PC-3 (cell line): ENCODE results near the gene C1orf185. TPM values are rescaled to one million over a fixed set of nuclear protein-coding genes. Genes with fewer than 3 reads are reported as not detected.
"Not testable (repeated sequence)": the region's sequence is repeated elsewhere in the genome, so short reads cannot be mapped to it uniquely, and the experiment has no call there.

Experiments
- ATAC-seq: fragments of 200-7000 bp; cut with Tn5 transposase; 2 replicates; pipeline ENCODE4 v1.9.1; 2020; ENCODE audit warnings: mild to moderate bottlenecking, moderate library complexity
- BruUV-seq: library from RNA; stranded (reverse); fragments of 400-500 nt; replicated peaks from 2 replicates; lab custom pipeline; 2021; lab: Mats Ljungman, UMichigan
- CTCF ChIA-PET: fragments of 300-600 bp; sonication (Branson Sonifier 250); formaldehyde crosslinking; loops from one replicate; lab custom pipeline; 2022; ENCODE audit warnings: antibody characterized with exemption; lab: Charles Lee
- POLR2A ChIA-PET: fragments of 300-600 bp; sonication (Branson Sonifier 250); formaldehyde crosslinking; loops from one replicate; lab custom pipeline; 2022; ENCODE audit warnings: antibody characterized with exemption; ENCODE audit not compliant: unreplicated experiment; lab: Charles Lee
- DNase-seq: peaks from one replicate; pipeline ENCODE4 v3.0.0-alpha.2; 2015
- H2AFZ ChIP-seq: fragments of 300-600 bp; sonication (generic); 2 replicates; pipeline ENCODE4 v1.6.0; 2016; ENCODE audit warnings: antibody characterized with exemption, low read length
- H3F3A ChIP-seq: fragments of 300-600 bp; sonication (generic); one replicate; pipeline ENCODE4 v1.6.0; 2017; ENCODE audit warnings: antibody characterized with exemption, low read length, control low read depth, mild to moderate bottlenecking; ENCODE audit not compliant: unreplicated experiment
- H3K27ac ChIP-seq: fragments of 300-600 bp; sonication (generic); 2 replicates; pipeline ENCODE4 v1.5.1; 2016; ENCODE audit warnings: mild to moderate bottlenecking, low read length
- H3K27me3 ChIP-seq: fragments of 300-600 bp; sonication (generic); 2 replicates; pipeline ENCODE4 v1.6.1; 2016; ENCODE audit warnings: low read length, mixed read lengths
- H3K36me3 ChIP-seq: fragments of 300-600 bp; sonication (generic); 2 replicates; pipeline ENCODE4 v1.6.1; 2016; ENCODE audit warnings: low read depth, mixed run types, low read length, mixed read lengths
- H3K4me1 ChIP-seq: fragments of 300-600 bp; sonication (generic); 2 replicates; pipeline ENCODE4 v1.5.1; 2016; ENCODE audit warnings: low read length; ENCODE audit not compliant: insufficient read depth
- H3K4me2 ChIP-seq: fragments of 300-600 bp; sonication (generic); 2 replicates; pipeline ENCODE4 v1.6.0; 2016; ENCODE audit warnings: low read length
- H3K4me3 ChIP-seq: fragments of 300-600 bp; sonication (generic); 2 replicates; pipeline ENCODE4 v1.5.1; 2016; ENCODE audit warnings: mild to moderate bottlenecking, low read length, mixed read lengths
- H3K79me2 ChIP-seq: fragments of 300-600 bp; sonication (generic); 2 replicates; pipeline ENCODE4 v1.6.1; 2017; ENCODE audit warnings: low read length, mixed read lengths
- H3K9ac ChIP-seq: fragments of 300-600 bp; sonication (generic); 2 replicates; pipeline ENCODE4 v1.6.0; 2016; ENCODE audit warnings: mild to moderate bottlenecking, low read length
- H3K9me2 ChIP-seq: fragments of 300-600 bp; sonication (generic); replicated peaks from 2 replicates; pipeline ENCODE4 v1.6.1; 2016; ENCODE audit warnings: mixed run types, low read length, mixed read lengths
- H3K9me3 ChIP-seq: fragments of 300-600 bp; sonication (generic); 2 replicates; pipeline ENCODE4 v1.6.1; 2016; ENCODE audit warnings: low read length, mixed read lengths
- H4K20me1 ChIP-seq: fragments of 300-600 bp; sonication (generic); 2 replicates; pipeline ENCODE4 v1.6.1; 2016; ENCODE audit warnings: low read length, mixed read lengths
- CTCF ChIP-seq: fragments of 300-600 bp; sonication (generic); conservative IDR thresholded peaks from 2 replicates; pipeline ENCODE4 v1.5.1; 2017; ENCODE audit warnings: antibody characterized with exemption, low read depth, mild to moderate bottlenecking, low read length
- EZH2 ChIP-seq: fragments of 300-600 bp; sonication (generic); IDR thresholded peaks from one replicate; pipeline ENCODE4 v1.6.1; 2017; ENCODE audit warnings: antibody characterized with exemption, mild to moderate bottlenecking, low read length; ENCODE audit not compliant: unreplicated experiment
- EZH2phosphoT487 ChIP-seq: fragments of 300-600 bp; sonication (generic); IDR thresholded peaks from 2 replicates; pipeline ENCODE4 v1.6.1; 2018; ENCODE audit warnings: mild to moderate bottlenecking, antibody characterized with exemption, low read length, borderline replicate concordance
- intact Hi-C: fragments of 100-400 bp; cut with micrococcal nuclease; formaldehyde crosslinking; loops from 2 replicates; pipeline ENCODE4 v1.9.0; 2023
- total RNA-seq: library from RNA; depleted of rRNA; stranded (reverse); fragments of >200 nt; gene quantifications from 2 replicates; pipeline ENCODE4 v1.2.3, GENCODE V29; 2014

The C1orf185 gene
- total RNA-seq, 1 experiment from 2014 or later = not detected

- H3K4me2 ChIP-seq = no peak overlapping the region
- H3K9me2 ChIP-seq = no peaks in the 10 kb centered on the region
- peak; percentile 93 for DNase-seq
- no peak overlapping the region for H3K9ac ChIP-seq
- H3K79me2 ChIP-seq = no peaks in the 10 kb centered on the region
- TF ChIP-seq EZH2 (no peak), EZH2phosphoT487 (no peak), CTCF (no peak)
- H3K9me3 ChIP-seq = no peaks in the 10 kb centered on the region
- 0 out of 2 replicates have a peak overlapping the region, but pooled peaks have one; percentile 23 for H3K27ac ChIP-seq
- POLR2A ChIA-PET = interaction anchor here (0.6 kb wide), 1 partner anchor 11 kb away, joined by 4 read pairs; no protein-coding TSS in a partner anchor
- peaks cover 21% of the 10 kb centered on the region for H3K4me1 ChIP-seq
- no peak overlapping the region for H2AFZ ChIP-seq
- H3K4me3 ChIP-seq = no peak overlapping the region
- no peaks in the 10 kb centered on the region for H3K27me3 ChIP-seq
- no peaks in the 10 kb centered on the region for H4K20me1 ChIP-seq
- CTCF ChIA-PET = no interaction called here
- intact Hi-C loops = loop anchor here (2.0 kb wide), 1 partner anchor 78 kb away; no protein-coding TSS in a partner anchor
- ATAC-seq = peak; percentile 91
- H3F3A ChIP-seq = peaks cover 3% of the 10 kb centered on the region
- BruUV-seq = no TSS peak
- H3K36me3 ChIP-seq = no peaks in the 10 kb centered on the region
Measured at GRCh38 chr1:51170342-51170741, 68.3 kb downstream of the C1orf185 start.

GRCh38 chr1:51172811-51173210, 70.8 kb downstream of the C1orf185 start:
- H3K27me3 ChIP-seq = no peaks in the 10 kb centered on the region
- DNase-seq = no peak
- ChIA-PET CTCF (no interaction called here), POLR2A (no interaction called here)
- intact Hi-C loops = no loop called here
- no peaks in the 10 kb centered on the region for H4K20me1 ChIP-seq
- no peaks in the 10 kb centered on the region for H3K79me2 ChIP-seq
- H3K4me1 ChIP-seq = peaks cover 6% of the 10 kb centered on the region
- H3K9me2 ChIP-seq = no peaks in the 10 kb centered on the region
- H3K27ac ChIP-seq = no peak overlapping the region
- H3K9ac ChIP-seq = no peak overlapping the region
- peaks cover 3% of the 10 kb centered on the region for H3F3A ChIP-seq
- H2AFZ ChIP-seq = no peak overlapping the region
- no TSS peak for BruUV-seq
- H3K4me2 ChIP-seq = no peak overlapping the region
- H3K4me3 ChIP-seq = no peak overlapping the region
- no peak for TF ChIP-seq CTCF
- no peak for TF ChIP-seq EZH2phosphoT487
- no peak for TF ChIP-seq EZH2
- no peaks in the 10 kb centered on the region for H3K36me3 ChIP-seq
- ATAC-seq = no peak
- no peaks in the 10 kb centered on the region for H3K9me3 ChIP-seq

- no TSS peak for BruUV-seq
- H3F3A ChIP-seq = no peaks in the 10 kb centered on the region
- ChIA-PET CTCF (no interaction called here), POLR2A (interaction anchor here (0.6 to 0.7 kb wide), 2 partner anchors 14 to 112 kb away, joined by 3 to 5 read pairs; no protein-coding TSS in a partner anchor)
- no peaks in the 10 kb centered on the region for H3K27me3 ChIP-seq
- no peaks in the 10 kb centered on the region for H3K79me2 ChIP-seq
- intact Hi-C loops = no loop called here
- H3K27ac ChIP-seq = no peak overlapping the region
- TF ChIP-seq EZH2 (no peak), EZH2phosphoT487 (no peak), CTCF (no peak)
- DNase-seq (no peak), ATAC-seq (no peak)
- no peaks in the 10 kb centered on the region for H4K20me1 ChIP-seq
- no peaks in the 10 kb centered on the region for H3K9me3 ChIP-seq
- H3K36me3 ChIP-seq = no peaks in the 10 kb centered on the region
- H3K4me1 ChIP-seq = no peaks in the 10 kb centered on the region; the same call in 1 of the 2 replicates
- H2AFZ ChIP-seq = no peak overlapping the region
- no peak overlapping the region for H3K9ac ChIP-seq
- H3K4me3 ChIP-seq = no peak overlapping the region
- no peaks in the 10 kb centered on the region for H3K9me2 ChIP-seq
- H3K4me2 ChIP-seq = no peak overlapping the region
Measured at GRCh38 chr1:51175278-51175677, 73.2 kb downstream of the C1orf185 start.

GRCh38 chr1:51177988-51178387, 76.0 kb downstream of the C1orf185 start:
- H3K9me3 ChIP-seq, POLR2A ChIA-PET, BruUV-seq, H3K4me1 ChIP-seq, H3K4me2 ChIP-seq, DNase-seq, H3K9me2 ChIP-seq, H3K36me3 ChIP-seq, H3K4me3 ChIP-seq, intact Hi-C loops, H3K27ac ChIP-seq, ATAC-seq, H3K9ac ChIP-seq, H3K79me2 ChIP-seq, H3F3A ChIP-seq, H4K20me1 ChIP-seq, H3K27me3 ChIP-seq, CTCF ChIA-PET, H2AFZ ChIP-seq: not testable (repeated sequence)
